Measurements from ENCODE around the gene PTGDS. TPM values are rescaled to one million over a fixed set of nuclear protein-coding genes. Genes with fewer than 3 reads are reported as not detected.

PTGDS gene
- total and polyA plus RNA-seq, 9 donors: 5.8 to 191 (median 43.1) TPM

DNA sequence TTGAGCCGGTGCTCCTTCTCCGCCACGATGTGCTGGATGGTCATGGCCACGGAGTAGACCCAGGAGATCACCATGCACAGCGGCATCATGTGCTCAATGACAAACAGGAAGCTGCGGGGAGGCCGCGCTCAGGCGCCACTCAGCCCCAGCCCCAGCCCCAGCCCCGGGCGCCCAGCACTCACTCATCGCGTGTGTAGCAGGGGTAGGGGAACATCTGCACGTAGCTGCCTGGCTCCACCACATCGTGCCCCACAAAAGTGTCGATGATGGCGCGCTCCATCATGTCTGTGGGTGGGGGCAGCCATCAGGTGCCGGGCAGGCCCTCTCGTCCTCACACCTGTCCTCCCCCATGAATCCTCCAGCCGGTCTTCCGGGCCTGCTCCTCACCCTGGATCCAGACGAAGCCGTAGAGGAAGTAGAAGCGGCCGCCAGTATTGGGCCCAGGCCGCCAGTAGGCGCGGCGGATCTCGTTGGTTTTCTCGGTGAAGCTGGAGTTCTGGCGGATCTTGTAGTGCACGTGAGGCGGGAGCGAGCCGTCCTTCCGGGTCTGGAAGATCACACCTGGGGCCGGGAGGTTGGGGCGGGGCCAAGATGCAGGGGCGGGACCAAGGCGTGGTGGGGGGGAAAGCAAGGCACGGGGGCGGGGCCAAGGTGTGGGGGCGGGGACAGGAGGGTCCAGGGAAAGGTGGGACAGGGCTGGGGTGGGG is 40.6 kb downstream of the PTGDS start:
- Histone ChIP-seq H3K27ac (no peak overlapping the region), H3K4me1 (ENCODE audit: insufficient read depth) (no peaks in the 10 kb centered on the region), H3K27me3 (no peaks in the 10 kb centered on the region), H3K4me3 (no peak overlapping the region), H3K36me3 (no peaks in the 10 kb centered on the region), H3K9me3 (no peaks in the 10 kb centered on the region)
- 88 to 93% (median 90%) methylated on average over 40 to 45 of the region's 45 CpGs for WGBS, 3 donors
- no peak for DNase-seq
- intact Hi-C loops (cut with DNase I): no loop called here
- TF ChIP-seq, protein P1, sequence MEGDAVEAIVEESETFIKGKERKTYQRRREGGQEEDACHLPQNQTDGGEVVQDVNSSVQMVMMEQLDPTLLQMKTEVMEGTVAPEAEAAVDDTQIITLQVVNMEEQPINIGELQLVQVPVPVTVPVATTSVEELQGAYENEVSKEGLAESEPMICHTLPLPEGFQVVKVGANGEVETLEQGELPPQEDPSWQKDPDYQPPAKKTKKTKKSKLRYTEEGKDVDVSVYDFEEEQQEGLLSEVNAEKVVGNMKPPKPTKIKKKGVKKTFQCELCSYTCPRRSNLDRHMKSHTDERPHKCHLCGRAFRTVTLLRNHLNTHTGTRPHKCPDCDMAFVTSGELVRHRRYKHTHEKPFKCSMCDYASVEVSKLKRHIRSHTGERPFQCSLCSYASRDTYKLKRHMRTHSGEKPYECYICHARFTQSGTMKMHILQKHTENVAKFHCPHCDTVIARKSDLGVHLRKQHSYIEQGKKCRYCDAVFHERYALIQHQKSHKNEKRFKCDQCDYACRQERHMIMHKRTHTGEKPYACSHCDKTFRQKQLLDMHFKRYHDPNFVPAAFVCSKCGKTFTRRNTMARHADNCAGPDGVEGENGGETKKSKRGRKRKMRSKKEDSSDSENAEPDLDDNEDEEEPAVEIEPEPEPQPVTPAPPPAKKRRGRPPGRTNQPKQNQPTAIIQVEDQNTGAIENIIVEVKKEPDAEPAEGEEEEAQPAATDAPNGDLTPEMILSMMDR (IDR thresholded peaks at IDR 0.05): no peak
- TF ChIP-seq POLR2A (IDR thresholded peaks at IDR 0.05) (no peak), EP300 (IDR thresholded peaks at IDR 0.05) (no peak)

GRCh38 chr9:137018761-137019559 is 41.7 kb downstream of the PTGDS start:
- H3K27ac ChIP-seq: no peak overlapping the region
- no peaks in the 10 kb centered on the region for H3K36me3 ChIP-seq
- no peaks in the 10 kb centered on the region for H3K9me3 ChIP-seq
- TF ChIP-seq, protein P1 (IDR thresholded peaks at IDR 0.05): no peak
- WGBS, 3 donors: 90 to 93% (median 93%) methylated on average over 36 of the region's 36 CpGs
- DNase-seq: no peak
- H3K4me1 ChIP-seq (ENCODE audit: insufficient read depth): no peaks in the 10 kb centered on the region
- intact Hi-C loops (cut with DNase I): no loop called here
- H3K4me3 ChIP-seq: no peak overlapping the region
- no peaks in the 10 kb centered on the region for H3K27me3 ChIP-seq

- DNase-seq: no peak
- H3K4me1 ChIP-seq (ENCODE audit: insufficient read depth): no peaks in the 10 kb centered on the region
- no peak for TF ChIP-seq POLR2A (IDR thresholded peaks at IDR 0.05)
- no peak for TF ChIP-seq EP300 (IDR thresholded peaks at IDR 0.05)
- TF ChIP-seq, protein P1 (IDR thresholded peaks at IDR 0.05): no peak
- H3K27ac ChIP-seq: no peak overlapping the region
- H3K4me3 ChIP-seq: no peak overlapping the region
- no peaks in the 10 kb centered on the region for H3K27me3 ChIP-seq
- no peaks in the 10 kb centered on the region for H3K9me3 ChIP-seq
- H3K36me3 ChIP-seq: no peaks in the 10 kb centered on the region
- 89 to 93% (median 91%) methylated on average over 34 of the region's 34 CpGs for WGBS, 3 donors
- intact Hi-C loops (cut with DNase I): no loop called here
Measured at GRCh38 chr9:137019891-137020683, 42.8 kb downstream of the PTGDS start.

DNA sequence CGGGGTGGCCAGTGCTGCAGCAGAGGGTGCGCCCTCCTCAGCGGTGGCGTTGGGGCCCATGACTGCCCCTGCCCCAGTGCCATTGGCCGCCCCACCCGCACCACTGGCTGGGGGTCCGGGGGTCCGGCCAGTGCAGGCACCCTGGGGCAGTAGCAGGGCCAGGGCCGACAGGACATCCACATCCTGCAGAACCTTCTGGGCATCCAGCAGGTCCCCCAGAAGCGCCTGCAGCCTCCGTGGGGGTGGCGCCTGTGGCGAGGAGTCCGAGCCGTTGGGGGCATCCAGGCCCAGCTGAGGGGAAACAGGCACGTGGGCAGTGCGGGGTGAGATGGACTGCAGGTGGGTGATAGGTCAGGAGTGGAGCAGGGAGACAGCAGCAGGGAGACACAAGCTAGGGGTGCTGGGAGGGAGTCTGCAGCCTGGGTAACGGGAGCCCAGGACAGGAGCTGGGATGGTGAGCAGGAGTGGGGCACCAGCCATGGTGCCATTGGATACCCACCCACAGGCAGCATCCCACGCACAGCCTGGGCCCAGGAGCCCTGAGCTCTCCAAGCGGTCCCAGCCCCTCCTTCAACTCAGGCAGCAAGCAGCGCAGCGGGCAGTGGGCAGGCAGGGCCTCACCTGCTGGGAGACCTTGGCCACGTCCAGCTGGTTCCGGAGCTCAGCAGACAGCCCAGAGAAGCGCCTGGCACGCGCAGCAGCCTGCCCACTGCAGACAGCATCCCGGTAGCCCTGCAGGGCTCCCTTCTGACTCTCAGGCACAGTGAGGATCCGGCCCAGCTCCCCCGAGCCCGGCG is 43.7 kb downstream of the PTGDS start:
- WGBS, 3 donors: 92 to 94% (median 94%) methylated on average over 31 to 32 of the region's 32 CpGs
- TF ChIP-seq, protein P1 (IDR thresholded peaks at IDR 0.05): no peak
- TF ChIP-seq EP300 (IDR thresholded peaks at IDR 0.05) (no peak), POLR2A (IDR thresholded peaks at IDR 0.05) (no peak)

More for the DNA sequence above, 43.7 kb downstream of the PTGDS start:
- H3K4me1 ChIP-seq (ENCODE audit: insufficient read depth): no peaks in the 10 kb centered on the region
- intact Hi-C loops (cut with DNase I): no loop called here
- H3K4me3 ChIP-seq: no peak overlapping the region
- no peaks in the 10 kb centered on the region for H3K9me3 ChIP-seq
- no peaks in the 10 kb centered on the region for H3K36me3 ChIP-seq
- no peaks in the 10 kb centered on the region for H3K27me3 ChIP-seq
- DNase-seq: no peak
- no peak overlapping the region for H3K27ac ChIP-seq
